SU-DHL-6 (cell line): ENCODE results near the gene TCEAL4.

Experiments used
- H2AFZ ChIP-seq: fragments of 200-600 bp; sonication (generic); 2 replicates; pipeline ENCODE4 v1.6.1; 2014; ENCODE audit warnings: low read depth, mild to moderate bottlenecking, moderate library complexity, mixed read lengths, antibody characterized with exemption, low read length; ENCODE audit not compliant: severe bottlenecking
- H3F3A ChIP-seq: fragments of 200-600 bp; shearing (Covaris generic); 2 replicates; pipeline ENCODE4 v1.6.0; 2016; ENCODE audit warnings: antibody characterized with exemption, mild to moderate bottlenecking; ENCODE audit not compliant: insufficient read depth
- H3K27ac ChIP-seq: fragments of 200-600 bp; sonication (generic); 2 replicates; pipeline ENCODE4 v1.5.1; 2016; ENCODE audit warnings: low read depth, mild to moderate bottlenecking, low read length, moderate library complexity, mixed read lengths
- H3K27me3 ChIP-seq: fragments of 200-600 bp; sonication (generic), shearing (Covaris generic); 2 replicates; pipeline ENCODE4 v1.6.0; 2014; ENCODE audit warnings: mild to moderate bottlenecking, low read length
- H3K36me3 ChIP-seq: fragments of 200-600 bp; sonication (generic); 2 replicates; pipeline ENCODE4 v1.6.1; 2014; ENCODE audit warnings: mild to moderate bottlenecking, low read length, mixed read lengths
- H3K4me2 ChIP-seq: fragments of 300-600, 200-600 bp; shearing (Covaris generic), sonication (generic); 2 replicates; pipeline ENCODE4 v1.6.0; 2014; ENCODE audit warnings: low read length, low read depth, mild to moderate bottlenecking; ENCODE audit not compliant: poor library complexity, severe bottlenecking
- H3K4me3 ChIP-seq: fragments of 200-600 bp; sonication (generic); 2 replicates; pipeline ENCODE4 v1.5.1; 2014; ENCODE audit warnings: antibody characterized with exemption, low read length, mild to moderate bottlenecking, mixed read lengths; ENCODE audit not compliant: insufficient read depth, poor library complexity, severe bottlenecking
- H3K79me2 ChIP-seq: fragments of 200-600 bp; sonication (generic); 2 replicates; pipeline ENCODE4 v1.6.1; 2014; ENCODE audit warnings: mild to moderate bottlenecking, low read length, moderate library complexity; ENCODE audit not compliant: insufficient read depth
- H3K9ac ChIP-seq: fragments of 200-600 bp; sonication (generic); 2 replicates; pipeline ENCODE4 v1.7.0; 2014; ENCODE audit warnings: mild to moderate bottlenecking, low read length
- H3K9me2 ChIP-seq: fragments of 200-600 bp; sonication (generic); replicated peaks from 2 replicates; pipeline ENCODE4 v1.6.1; 2014; ENCODE audit warnings: low read length; ENCODE audit not compliant: insufficient read depth
- H3K9me3 ChIP-seq: fragments of 200-600 bp; sonication (generic); 2 replicates; pipeline ENCODE4 v1.6.1; 2014; ENCODE audit warnings: low read length, mixed read lengths; ENCODE audit not compliant: insufficient read depth
- H4K20me1 ChIP-seq: fragments of 200-600 bp; sonication (generic); 2 replicates; pipeline ENCODE4 v1.6.1; 2014; ENCODE audit warnings: low read depth, mild to moderate bottlenecking, antibody characterized with exemption, low read length, moderate library complexity, mixed read lengths
- EZH2phosphoT487 ChIP-seq: fragments of 200-600 bp; sonication (generic), shearing (Covaris generic); conservative IDR thresholded peaks from 2 replicates; pipeline ENCODE4 v1.6.1; 2018; ENCODE audit warnings: mild to moderate bottlenecking, antibody characterized with exemption, low read length, moderate library complexity, mixed read lengths
- TF ChIP-seq, protein P1 (sequence below): fragments of 200-600 bp; sonication (generic); IDR thresholded peaks from one replicate; pipeline ENCODE4 v1.5.1; 2017; ENCODE audit warnings: antibody characterized with exemption, mild to moderate bottlenecking, low read length, moderate library complexity; ENCODE audit not compliant: insufficient read depth, poor library complexity, severe bottlenecking

Gene TCEAL4

DNA sequence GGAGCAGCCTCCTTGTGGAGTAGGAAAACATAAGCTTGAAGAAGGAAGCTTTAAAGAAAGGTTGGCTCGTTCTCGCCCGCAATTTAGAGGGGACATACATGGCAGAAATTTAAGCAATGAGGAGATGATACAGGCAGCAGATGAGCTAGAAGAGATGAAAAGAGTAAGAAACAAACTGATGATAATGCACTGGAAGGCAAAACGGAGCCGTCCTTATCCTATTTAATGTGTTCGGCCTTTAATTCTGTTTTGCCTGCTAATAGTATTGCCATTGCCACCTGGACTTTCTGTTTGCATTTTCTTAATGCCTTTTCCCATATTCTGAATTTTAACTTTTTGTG lies 44.8 kb downstream of the TCEAL4 start:
- H3K4me3 ChIP-seq, result no peak overlapping the region
- H3K4me2 ChIP-seq, result no peak overlapping the region
- no peak overlapping the region for H2AFZ ChIP-seq
- no peaks in the 10 kb centered on the region for H3F3A ChIP-seq
- H3K27me3 ChIP-seq, result no peaks in the 10 kb centered on the region
- H3K9ac ChIP-seq, result no peak overlapping the region
- no peaks in the 10 kb centered on the region for H3K79me2 ChIP-seq
- H3K9me2 ChIP-seq, result no peaks in the 10 kb centered on the region
- no peak overlapping the region for H3K27ac ChIP-seq
- TF ChIP-seq, protein P1, sequence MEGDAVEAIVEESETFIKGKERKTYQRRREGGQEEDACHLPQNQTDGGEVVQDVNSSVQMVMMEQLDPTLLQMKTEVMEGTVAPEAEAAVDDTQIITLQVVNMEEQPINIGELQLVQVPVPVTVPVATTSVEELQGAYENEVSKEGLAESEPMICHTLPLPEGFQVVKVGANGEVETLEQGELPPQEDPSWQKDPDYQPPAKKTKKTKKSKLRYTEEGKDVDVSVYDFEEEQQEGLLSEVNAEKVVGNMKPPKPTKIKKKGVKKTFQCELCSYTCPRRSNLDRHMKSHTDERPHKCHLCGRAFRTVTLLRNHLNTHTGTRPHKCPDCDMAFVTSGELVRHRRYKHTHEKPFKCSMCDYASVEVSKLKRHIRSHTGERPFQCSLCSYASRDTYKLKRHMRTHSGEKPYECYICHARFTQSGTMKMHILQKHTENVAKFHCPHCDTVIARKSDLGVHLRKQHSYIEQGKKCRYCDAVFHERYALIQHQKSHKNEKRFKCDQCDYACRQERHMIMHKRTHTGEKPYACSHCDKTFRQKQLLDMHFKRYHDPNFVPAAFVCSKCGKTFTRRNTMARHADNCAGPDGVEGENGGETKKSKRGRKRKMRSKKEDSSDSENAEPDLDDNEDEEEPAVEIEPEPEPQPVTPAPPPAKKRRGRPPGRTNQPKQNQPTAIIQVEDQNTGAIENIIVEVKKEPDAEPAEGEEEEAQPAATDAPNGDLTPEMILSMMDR, result no peak
- no peaks in the 10 kb centered on the region for H3K9me3 ChIP-seq
- H3K36me3 ChIP-seq, result no peaks in the 10 kb centered on the region
- H4K20me1 ChIP-seq, result no peaks in the 10 kb centered on the region

DNA sequence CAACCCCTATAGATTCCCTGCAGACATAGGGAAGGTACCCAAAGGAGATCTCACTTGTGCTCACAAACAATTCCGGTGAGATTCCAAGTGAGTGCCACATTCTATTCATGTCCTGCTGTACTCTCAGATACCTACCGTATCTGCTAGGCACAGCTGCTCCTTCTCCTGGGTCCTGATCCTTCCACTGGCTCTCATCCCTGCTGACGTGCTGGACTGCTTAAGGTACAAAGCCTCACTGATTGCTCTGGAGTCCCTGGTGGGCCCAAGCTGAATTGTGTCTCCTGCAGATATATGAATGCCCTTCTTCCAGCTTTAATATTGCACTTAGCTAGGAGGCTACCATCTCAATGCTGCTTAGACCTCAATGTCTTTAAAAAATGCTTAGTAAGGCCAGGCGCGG lies 45.8 kb downstream of the TCEAL4 start:
- H2AFZ ChIP-seq, result no peak overlapping the region
- TF ChIP-seq, protein P1, result no peak
- TF ChIP-seq EZH2phosphoT487, result no peak
- no peak overlapping the region for H3K4me3 ChIP-seq
- no peaks in the 10 kb centered on the region for H4K20me1 ChIP-seq
- H3K9me3 ChIP-seq, result no peaks in the 10 kb centered on the region
- no peaks in the 10 kb centered on the region for H3K79me2 ChIP-seq
- H3K36me3 ChIP-seq, result no peaks in the 10 kb centered on the region
- no peak overlapping the region for H3K27ac ChIP-seq
- no peak overlapping the region for H3K9ac ChIP-seq
- H3K4me2 ChIP-seq, result no peak overlapping the region
- H3F3A ChIP-seq, result no peaks in the 10 kb centered on the region
- H3K27me3 ChIP-seq, result no peaks in the 10 kb centered on the region
- no peaks in the 10 kb centered on the region for H3K9me2 ChIP-seq

DNA sequence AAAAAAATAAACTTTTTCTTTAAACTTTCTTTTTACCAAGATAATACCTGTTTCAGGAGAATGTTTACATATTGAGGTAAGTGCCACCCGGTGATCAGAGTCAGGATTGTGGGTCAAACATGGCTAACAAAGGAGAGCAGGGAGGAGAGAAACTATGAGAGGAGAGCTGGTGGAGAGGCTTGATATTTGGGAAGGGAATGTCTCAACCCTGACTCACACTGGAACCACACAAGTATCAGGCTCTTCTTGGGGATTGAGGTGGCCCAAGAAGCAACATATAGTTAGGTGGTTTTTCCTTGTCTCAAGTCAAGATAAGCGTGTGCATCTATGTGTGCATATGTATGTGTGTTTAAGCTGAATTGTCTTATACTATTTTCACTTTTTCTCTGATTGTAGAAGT lies 50.1 kb downstream of the TCEAL4 start:
- TF ChIP-seq, protein P1, result no peak
- no peak for TF ChIP-seq EZH2phosphoT487
- H3K27me3 ChIP-seq, result no peaks in the 10 kb centered on the region
- H2AFZ ChIP-seq, result no peak overlapping the region

More for the DNA sequence above, 50.1 kb downstream of the TCEAL4 start:
- Histone ChIP-seq H3K27ac (no peak overlapping the region), H3K4me3 (no peak overlapping the region), H3K9me2 (no peaks in the 10 kb centered on the region), H3K9me3 (no peaks in the 10 kb centered on the region), H3F3A (no peaks in the 10 kb centered on the region), H4K20me1 (no peaks in the 10 kb centered on the region), H3K79me2 (no peaks in the 10 kb centered on the region), H3K4me2 (no peak overlapping the region), H3K9ac (no peak overlapping the region), H3K36me3 (no peaks in the 10 kb centered on the region)
